Measurements from ENCODE around the gene COX19.

GRCh38 chr7:946256-946996, 28.9 kb downstream of the COX19 start:
- no peak for TF ChIP-seq CTCF (IDR thresholded peaks at IDR 0.05)
- TF ChIP-seq POLR2AphosphoS5 (IDR thresholded peaks at IDR 0.05; ENCODE audit: insufficient read depth in 1 of 2, low read depth in 1 of 2), result no peak
- TF ChIP-seq POLR2A (IDR thresholded peaks at IDR 0.05), result no peak
